GM21423 (cell line): Measurements from ENCODE around the gene RGCC.

Source experiments
- ATAC-seq: cut with Tn5 transposase; IDR thresholded peaks from one replicate; pipeline ENCODE4 v1.9.1; 2021; ENCODE audit warnings: mild to moderate bottlenecking, moderate library complexity; ENCODE audit not compliant: unreplicated experiment

The RGCC gene

GRCh38 chr13:41514853-41515395 is 57.6 kb downstream of the RGCC start:
- ATAC-seq: no peak

GRCh38 chr13:41515491-41516139 is 58.3 kb downstream of the RGCC start:
- ATAC-seq: no peak

GRCh38 chr13:41516166-41516565 is 58.8 kb downstream of the RGCC start:
- no peak for ATAC-seq

- no peak for ATAC-seq
Measured at GRCh38 chr13:41516760-41517159, 59.4 kb downstream of the RGCC start.

DNA sequence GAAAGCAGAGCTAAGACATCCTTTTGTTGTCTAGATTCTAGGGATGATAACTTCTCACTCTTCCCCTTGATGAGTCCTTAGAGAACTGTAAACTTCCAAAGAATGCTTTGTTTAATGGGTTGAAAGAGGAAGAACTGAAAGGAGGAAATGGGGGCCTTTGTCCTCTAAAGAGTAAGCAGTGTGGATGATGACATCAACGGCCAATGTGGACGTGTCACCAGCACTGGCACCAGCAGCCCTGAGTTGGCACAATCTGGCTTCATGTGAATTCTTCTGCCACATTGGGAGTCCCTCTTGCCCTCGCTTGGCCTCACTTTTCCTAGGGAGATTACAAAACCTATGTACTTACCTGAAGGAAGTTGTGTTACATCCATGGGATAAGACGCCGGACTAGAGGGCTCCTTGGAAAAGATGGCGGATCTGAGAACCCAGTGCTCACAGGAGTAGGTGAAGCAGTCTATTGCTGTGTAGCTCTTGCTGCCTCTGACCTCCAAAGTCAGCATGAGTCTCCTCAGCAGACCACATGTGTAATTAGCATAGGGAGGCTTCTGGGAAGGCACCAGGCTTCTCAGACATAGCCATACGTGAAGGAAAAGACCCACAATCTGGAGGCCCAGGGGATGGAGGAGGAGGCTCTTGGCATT is 62.8 kb downstream of the RGCC start:
- no peak for ATAC-seq
